Mammary epithelial cell (primary cell): ENCODE measurements around the gene TSR1.

ENCODE experiments used
- CTCF ChIP-seq, 2 donors: IDR thresholded peaks in 1 of 2; conservative IDR thresholded peaks in 1 of 2; 2 replicates each; pipeline ENCODE4 v1.5.1; 2011 to 2012; ENCODE audit warnings: inconsistent platforms in 2 of 2, low read length in 2 of 2, mild to moderate bottlenecking in 2 of 2, control low read depth in 1 of 2, low read depth in 1 of 2; ENCODE audit not compliant: insufficient read depth in 1 of 2; ENCODE audit errors: extremely low read depth in 1 of 2
- EZH2 ChIP-seq: IDR thresholded peaks from 2 replicates; pipeline ENCODE4 v1.6.1; 2012; ENCODE audit warnings: low read length, inconsistent platforms, borderline replicate concordance

GRCh38 chr17:2274414-2274813, 61.8 kb downstream of the TSR1 start:
- TF ChIP-seq CTCF (conservative IDR thresholded peaks at IDR 0.05 in 1 of 2, IDR thresholded peaks at IDR 0.05 in 1 of 2; ENCODE audit: extremely low read depth in 1 of 2, insufficient read depth in 1 of 2, low read depth in 1 of 2, low read length in 2 of 2) (no peak), EZH2 (no peak)
